GM12892 (cell line): ENCODE results near the gene NBEA.

Experiments used
- POLR2A ChIP-seq: IDR thresholded peaks from 2 replicates; pipeline ENCODE4 v1.6.1; 2011; ENCODE audit warnings: low read depth, low read length, control low read depth
- POLR2AphosphoS5 ChIP-seq: IDR thresholded peaks from 2 replicates; pipeline ENCODE4 v1.6.1; 2011; ENCODE audit warnings: low read depth, low read length, control low read depth
- TAF1 ChIP-seq: IDR thresholded peaks from 2 replicates; pipeline ENCODE4 v1.6.1; 2011; ENCODE audit warnings: low read depth, mild to moderate bottlenecking, control low read depth, low read length, borderline replicate concordance

DNA sequence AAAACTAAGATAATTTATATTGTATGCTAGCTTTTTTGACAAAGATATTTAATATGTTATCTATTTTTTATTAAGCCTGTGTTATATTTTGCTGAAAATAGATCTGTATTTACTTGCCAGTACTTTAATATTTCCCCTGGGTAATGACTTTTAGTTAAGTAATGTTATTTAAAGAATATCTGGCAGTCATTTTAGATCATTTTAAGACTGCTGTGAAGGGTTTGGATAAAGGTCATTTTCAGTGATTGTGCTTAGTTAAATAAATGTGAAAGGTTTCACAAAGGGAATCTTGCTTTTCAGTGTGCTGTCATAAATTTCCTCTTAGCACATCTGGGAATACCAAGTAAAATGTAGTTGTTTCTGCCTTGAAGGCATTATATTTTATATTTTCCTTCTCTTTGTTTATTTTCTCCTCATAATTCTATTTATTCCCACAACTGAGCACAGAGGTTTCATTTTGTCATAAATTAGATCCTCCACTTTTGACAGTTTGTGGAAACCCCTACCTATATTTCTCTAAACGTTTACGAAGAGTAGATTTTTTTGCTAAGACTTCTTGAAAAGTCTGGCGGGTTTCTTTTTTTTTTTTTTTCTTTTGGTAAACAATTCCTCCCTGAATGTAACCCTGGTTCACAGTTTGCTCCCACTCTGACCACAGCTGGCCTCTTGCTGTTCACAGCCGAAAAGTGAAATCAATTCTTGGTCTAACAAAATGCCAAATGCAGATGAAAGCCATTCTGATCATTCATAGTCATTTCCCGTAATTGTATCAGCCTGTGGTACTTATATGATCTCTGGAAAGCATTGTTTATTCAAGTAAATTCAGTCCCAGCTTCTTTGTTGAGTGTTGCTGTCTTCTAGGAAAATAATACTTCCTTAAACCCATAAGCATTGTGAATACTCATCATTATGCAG lies 446.6 kb downstream of the NBEA start:
- TF ChIP-seq POLR2AphosphoS5 (no peak), POLR2A (no peak), TAF1 (no peak)
